Activated effector memory CD4-positive, alpha-beta T cell treated with anti-CD3 and anti-CD28 coated beads, Interleukin-2, amount 50 U/mL, for 16 hours (primary cell): ENCODE results near the gene C19orf47.
"Not testable (repeated sequence)": the region's sequence is repeated elsewhere in the genome, so short reads cannot be mapped to it uniquely, and the experiment has no call there.

Experiments used
- DNase-seq: peaks from one replicate; pipeline ENCODE4 v3.0.0-alpha.2; 2020

The C19orf47 gene

DNA sequence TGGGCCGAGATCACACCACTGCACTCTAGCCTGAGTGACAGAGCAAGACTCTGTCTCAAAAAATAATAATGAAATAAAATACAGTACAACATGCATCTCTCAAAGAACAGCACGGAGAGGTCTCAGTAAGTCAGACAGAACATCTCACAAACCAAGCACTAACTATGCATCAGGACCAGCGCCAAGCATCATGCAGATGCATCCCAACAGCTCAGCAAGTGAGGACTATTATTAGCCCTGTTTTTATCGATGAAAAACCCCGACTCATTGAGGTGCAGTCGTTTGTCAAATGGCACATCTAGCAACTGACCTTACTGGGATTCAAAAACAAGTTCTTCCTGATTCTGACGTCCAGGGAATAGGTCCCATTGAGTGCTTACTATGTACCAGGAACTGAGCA is 3.8 kb downstream of the C19orf47 start:
- DNase-seq: no peak

DNA sequence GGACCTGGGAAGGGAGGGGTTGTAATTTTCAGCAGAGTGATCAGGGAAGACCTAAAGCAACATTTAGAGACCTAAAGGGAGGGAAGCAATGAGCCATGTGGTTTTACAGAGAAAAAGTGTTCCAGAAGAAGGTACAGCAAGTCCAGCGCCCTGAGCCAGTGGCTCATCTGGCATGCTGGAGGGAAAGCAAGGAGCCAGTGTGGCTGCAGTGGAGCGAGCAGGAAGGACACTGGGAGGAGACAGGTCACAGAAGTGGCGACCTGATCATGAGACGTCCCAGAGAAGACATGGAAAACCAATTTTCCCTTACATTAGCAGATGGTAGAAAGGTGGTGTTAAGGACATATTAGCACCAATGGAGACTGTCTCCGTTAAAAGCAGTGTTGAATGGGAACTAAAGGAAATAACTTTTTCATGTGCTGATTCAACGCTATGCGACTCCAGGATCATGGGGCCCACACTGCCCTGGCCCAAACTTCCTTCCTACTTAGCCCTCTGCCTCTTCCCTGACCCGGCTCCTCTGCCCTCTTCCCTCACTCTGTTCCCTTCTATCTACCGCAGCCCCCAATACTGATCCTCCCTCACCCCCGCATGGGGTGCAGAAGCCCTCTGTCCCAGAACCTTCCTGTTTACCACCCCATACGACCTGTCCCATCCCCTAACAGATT is 5.4 kb downstream of the C19orf47 start:
- DNase-seq: no peak

- no peak for DNase-seq
These were observed 6.4 kb downstream of the C19orf47 start for GRCh38 chr19:40341601-40342482.

GRCh38 chr19:40339018-40339728 is 9.0 kb downstream of the C19orf47 start:
- no peak for DNase-seq

- DNase-seq: no peak
These were observed 10.6 kb downstream of the C19orf47 start for GRCh38 chr19:40337594-40337993.

GRCh38 chr19:40337107-40337506 is 11.1 kb downstream of the C19orf47 start:
- DNase-seq: no peak

DNA sequence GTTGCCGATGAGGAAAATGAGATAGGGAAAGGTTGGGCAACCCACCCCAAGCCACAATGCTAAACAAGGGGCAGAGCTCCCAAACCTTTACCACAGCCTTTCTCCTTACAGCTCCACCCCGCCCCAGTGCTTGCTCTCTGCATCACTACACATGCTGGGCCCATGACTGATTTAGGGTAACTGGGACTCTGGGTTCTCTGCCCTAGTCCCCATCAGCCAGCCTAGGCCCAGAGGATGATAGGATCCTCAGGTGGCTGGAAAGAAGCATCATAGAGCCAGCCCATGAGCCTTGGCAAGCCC is 11.6 kb downstream of the C19orf47 start:
- DNase-seq: no peak

DNA sequence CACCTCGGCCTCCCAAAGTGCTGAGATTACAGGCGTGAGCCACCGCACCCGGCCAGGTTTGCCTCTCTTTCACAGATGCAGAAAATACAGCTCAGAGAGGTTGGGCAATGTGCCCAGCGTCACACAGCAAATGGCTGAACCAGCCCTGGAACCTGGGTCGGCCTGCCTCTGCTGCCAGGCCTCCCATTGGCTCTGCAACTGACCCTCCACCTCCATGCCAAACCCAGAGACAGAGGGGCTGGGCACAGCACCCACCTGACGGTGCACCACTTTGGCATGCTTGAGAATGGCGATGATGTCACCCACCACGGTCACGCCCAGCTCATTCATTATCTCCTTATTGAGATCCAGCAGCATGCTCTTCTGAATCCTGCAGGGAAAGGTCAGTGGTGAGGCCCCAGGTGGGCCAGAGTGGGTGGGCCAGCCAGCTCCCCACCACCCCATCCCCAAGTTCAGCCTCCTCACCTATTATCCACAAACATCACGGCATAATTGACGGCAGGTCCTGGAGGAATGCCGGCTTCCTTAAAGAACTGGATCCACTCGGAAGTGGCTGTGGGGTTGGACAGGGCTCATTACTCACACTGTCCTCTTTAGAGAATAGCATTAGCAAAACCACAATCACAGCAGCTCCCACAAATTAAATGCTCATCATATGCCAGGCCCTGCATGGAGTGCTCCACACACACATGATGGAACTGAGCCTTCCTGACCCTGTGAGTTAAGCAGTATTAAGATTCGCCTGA is 12.2 kb downstream of the C19orf47 start:
- DNase-seq: no peak

DNA sequence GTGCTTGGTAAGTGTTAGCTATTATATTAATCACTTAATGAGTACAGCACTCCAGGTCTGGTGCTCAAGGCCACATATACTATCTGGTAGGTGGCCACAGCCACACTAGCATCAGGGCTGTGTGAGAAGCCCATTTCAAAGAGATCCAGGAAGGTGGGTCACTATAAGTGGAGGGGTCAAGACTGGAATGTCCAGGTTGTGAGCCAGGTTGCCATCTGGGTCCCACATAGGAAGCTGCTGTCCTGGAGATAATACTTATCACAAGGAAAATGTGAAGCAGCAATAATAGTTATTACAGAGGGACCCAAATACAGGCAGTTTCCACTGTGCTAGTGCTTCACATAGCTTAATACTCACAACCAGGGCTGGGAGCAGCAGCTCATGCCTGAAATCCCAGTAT is 13.1 kb downstream of the C19orf47 start:
- DNase-seq: no peak

DNA sequence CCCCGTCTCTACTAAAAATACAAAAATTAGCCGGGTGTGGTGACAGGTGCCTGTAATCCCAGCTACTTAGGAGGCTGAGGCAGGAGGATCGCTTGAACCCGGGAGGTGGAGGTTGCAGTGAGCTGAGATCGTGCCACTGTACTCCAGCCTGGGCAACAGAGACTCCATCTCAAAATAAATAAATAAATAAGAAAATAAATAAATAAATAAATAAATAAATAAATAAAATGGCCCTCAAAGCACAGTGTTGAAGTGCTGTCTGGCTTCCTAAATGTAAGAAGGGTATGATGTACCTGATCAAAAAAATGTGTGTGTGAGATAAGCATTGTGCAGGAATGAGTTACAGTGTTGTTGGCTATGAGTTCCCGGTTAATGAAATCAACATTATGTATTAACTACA is 15.1 kb downstream of the C19orf47 start:
- DNase-seq: not testable (repeated sequence)

GRCh38 chr19:40332669-40333068 is 15.5 kb downstream of the C19orf47 start:
- DNase-seq: no peak

GRCh38 chr19:40331052-40331451 is 17.1 kb downstream of the C19orf47 start:
- DNase-seq: no peak

GRCh38 chr19:40326201-40326600 is 22.0 kb downstream of the C19orf47 start:
- DNase-seq: no peak

DNA sequence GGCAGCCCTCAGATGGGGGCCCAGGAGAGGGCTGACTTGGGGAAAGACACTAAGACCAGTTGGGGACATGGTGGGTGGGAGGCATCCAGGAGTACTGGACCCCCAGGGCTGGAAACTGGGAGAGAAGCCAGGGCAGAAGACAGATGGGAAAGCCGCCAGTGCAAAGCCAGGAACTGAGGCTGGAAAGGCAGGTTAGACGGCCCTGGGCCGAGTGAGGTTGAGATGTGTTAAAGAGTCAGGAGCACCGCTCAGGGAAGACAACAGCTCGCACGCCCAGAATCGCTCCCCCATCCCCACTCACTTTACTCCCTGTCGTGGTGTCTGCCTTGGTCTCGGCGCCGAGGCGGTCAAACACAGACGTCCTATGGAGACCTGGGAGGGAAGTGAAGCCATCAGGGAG is 24.5 kb downstream of the C19orf47 start:
- no peak for DNase-seq

GRCh38 chr19:40322951-40323615 is 25.1 kb downstream of the C19orf47 start:
- peak; percentile 43 for DNase-seq

- DNase-seq: no peak
These were observed 26.0 kb downstream of the C19orf47 start for GRCh38 chr19:40322271-40322610.

DNA sequence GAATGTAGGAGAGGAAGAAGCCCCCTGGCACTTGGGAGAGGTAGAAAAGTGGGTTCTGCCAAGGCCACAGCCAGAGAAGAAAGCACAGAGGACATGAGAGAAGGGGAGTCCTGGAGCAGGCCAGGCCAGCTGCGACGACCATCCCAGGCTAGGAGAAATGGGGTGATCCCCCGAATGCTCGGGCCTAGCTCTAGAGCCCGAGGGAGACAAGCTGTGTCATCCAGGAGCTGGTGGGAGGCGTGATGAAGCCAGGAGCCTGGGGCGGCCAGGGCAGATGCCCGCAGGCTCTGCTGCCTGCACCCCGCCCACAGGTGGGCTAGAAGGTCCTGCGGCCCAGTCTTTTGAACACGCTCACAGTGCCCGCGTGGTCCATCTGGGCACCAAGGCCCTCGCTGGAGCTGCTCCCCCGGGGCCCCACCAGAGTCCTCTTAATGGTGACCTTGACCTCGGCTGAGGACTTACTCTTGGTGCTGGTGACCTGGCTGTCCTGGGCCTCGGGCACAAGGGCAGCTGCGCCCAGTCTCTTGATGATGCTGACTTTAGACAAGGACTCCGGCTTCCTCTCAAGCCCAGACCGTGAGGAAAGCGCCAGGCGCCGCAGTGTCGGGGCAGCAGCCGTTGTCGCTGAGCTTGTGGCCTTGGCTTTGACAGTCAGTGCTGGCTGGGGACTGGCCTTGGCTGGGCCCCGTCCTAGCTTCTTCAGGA is 26.5 kb downstream of the C19orf47 start:
- DNase-seq: peak; percentile 58

GRCh38 chr19:40321076-40321475 is 27.1 kb downstream of the C19orf47 start:
- peak; percentile 44 for DNase-seq

DNA sequence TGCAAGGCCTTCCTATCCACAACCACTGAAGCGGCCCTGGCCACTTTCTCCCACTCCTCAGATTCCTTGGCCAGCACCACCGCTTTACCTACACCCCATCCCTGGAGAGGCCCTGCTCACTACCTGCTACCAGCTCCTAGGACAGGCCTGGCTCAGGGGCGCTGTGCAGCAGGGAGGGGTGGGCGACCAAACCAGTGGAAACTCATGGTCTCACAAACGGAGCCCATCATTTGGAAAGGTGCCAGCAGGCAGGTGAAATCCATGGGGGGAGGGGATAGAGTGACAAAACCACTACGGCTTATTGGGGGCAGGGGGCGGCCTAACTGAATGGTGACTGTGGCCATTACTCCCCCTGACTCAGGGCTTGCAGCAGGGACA is 27.6 kb downstream of the C19orf47 start:
- peak; percentile 58 for DNase-seq

DNA sequence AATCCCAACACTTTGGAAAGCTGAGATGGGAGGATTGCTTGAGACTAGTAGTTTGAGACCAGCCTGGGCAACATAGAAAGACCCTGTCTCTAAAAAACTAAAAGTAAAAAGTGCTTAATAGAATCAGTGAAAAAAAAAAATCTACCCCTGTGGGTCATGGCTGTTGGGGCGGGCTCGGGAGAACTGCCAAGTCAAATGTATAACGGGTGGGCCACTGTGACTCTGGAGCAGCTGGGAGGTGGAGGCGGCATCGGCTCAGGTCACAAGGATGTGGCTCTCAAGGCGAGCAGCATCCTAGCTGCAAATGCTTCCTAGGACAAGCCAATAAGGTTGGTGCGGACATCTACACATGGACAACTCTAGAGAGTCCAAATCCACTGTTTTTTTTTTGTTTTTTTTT is 30.9 kb downstream of the C19orf47 start:
- DNase-seq: peak; percentile 50

DNA sequence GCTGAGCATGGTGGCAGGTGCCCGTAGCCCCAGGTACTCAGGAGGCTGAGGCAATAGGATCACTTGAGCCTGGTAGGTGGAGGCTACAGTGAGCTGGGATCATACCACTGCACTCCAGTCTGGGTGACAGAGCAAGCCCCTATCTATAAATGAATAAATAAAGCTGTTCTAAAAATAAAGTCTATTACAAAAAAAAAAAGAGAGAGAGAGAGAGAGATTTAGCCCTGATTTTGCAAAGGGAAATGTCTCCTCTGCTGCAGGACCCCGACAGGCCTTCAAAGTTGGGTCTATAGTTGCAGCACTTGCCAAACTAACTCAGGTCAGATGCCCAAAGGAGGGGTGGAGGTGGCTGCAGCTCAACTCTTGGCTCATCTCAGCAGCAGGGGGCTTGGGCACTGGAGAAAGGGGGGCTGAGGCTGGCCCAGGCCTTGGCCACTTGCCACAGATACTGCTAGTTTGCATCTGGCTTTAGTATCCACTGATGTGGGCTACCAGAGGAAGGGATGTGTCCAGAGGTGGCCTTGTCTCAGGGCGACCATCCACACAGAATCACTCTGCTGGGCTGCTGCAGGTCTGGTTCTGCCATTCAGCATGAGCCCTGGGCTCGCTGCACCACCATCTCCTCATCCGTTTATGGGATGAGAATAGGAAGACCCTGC is 32.3 kb downstream of the C19orf47 start:
- DNase-seq: peak; percentile 38

DNA sequence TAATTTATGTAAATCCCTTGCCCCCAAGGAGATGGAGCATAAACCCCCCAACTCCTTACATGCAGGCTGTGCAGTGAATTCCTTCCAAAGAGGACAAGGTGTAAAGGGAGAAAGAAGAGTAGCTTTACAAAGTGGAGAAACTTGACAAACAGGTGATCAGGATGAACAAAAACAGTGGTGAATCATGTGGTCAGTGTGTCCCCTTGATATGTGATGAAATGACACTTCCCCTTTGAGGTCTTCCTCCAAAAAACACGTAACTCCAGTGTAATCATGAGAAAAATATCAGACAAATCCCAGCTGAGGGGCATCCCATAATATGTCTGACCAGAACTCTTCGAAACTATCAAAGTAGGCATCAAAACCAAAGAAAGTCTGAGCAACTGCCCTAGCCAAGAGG is 33.5 kb downstream of the C19orf47 start:
- DNase-seq: no peak
